OCI-LY7 (cell line): ENCODE data around the gene PCNX1. TPM values are rescaled to one million over a fixed set of nuclear protein-coding genes. Genes with fewer than 3 reads are reported as not detected.

Experiments
- BruUV-seq: library from RNA; stranded (reverse); fragments of 400-500 nt; replicated peaks from 2 replicates; lab custom pipeline; 2021; lab: Mats Ljungman, UMichigan
- CTCF ChIA-PET: fragments of 300-600 bp; sonication (Branson Sonifier 250); formaldehyde crosslinking; loops from one replicate; lab custom pipeline; 2022; ENCODE audit warnings: antibody characterized with exemption; ENCODE audit not compliant: unreplicated experiment; lab: Charles Lee
- POLR2A ChIA-PET: fragments of 300-600 bp; sonication (Branson Sonifier 250); formaldehyde crosslinking; loops from one replicate; lab custom pipeline; 2022; ENCODE audit warnings: antibody characterized with exemption; lab: Charles Lee
- DNase-seq: peaks from one replicate; pipeline ENCODE4 v3.0.0-alpha.2; 2015; ENCODE audit warnings: low spot score
- H2AFZ ChIP-seq: fragments of 200-600 bp; sonication (generic), shearing (Covaris generic); 2 replicates; pipeline ENCODE4 v1.6.1; 2014; ENCODE audit warnings: mild to moderate bottlenecking, antibody characterized with exemption, low read length, moderate library complexity
- H3K27ac ChIP-seq: fragments of 200-600 bp; sonication (generic); 2 replicates; pipeline ENCODE4 v1.5.1; 2014; ENCODE audit warnings: mixed run types, low read depth, mild to moderate bottlenecking, moderate library complexity, low read length, inconsistent platforms; ENCODE audit not compliant: poor library complexity, severe bottlenecking
- H3K36me3 ChIP-seq: fragments of 200-600 bp; sonication (generic); 2 replicates; pipeline ENCODE4 v1.6.1; 2014; ENCODE audit warnings: mild to moderate bottlenecking, antibody characterized with exemption, low read length, moderate library complexity, mixed read lengths; ENCODE audit not compliant: insufficient read depth
- H3K4me1 ChIP-seq: fragments of 200-600 bp; sonication (generic); 2 replicates; pipeline ENCODE4 v1.5.1; 2014; ENCODE audit warnings: mild to moderate bottlenecking, low read length; ENCODE audit not compliant: insufficient read depth, poor library complexity, severe bottlenecking
- H3K4me2 ChIP-seq: fragments of 200-600 bp; sonication (generic); 2 replicates; pipeline ENCODE4 v1.6.1; 2014; ENCODE audit warnings: mild to moderate bottlenecking, low read length
- H3K4me3 ChIP-seq: fragments of 200-600 bp; sonication (generic); 2 replicates; pipeline ENCODE4 v1.5.1; 2014; ENCODE audit warnings: mild to moderate bottlenecking, low read depth, low read length; ENCODE audit not compliant: poor library complexity, severe bottlenecking
- H3K79me2 ChIP-seq: fragments of 200-600 bp; sonication (generic); 2 replicates; pipeline ENCODE4 v1.6.1; 2016; ENCODE audit warnings: low read depth, mild to moderate bottlenecking, low read length, moderate library complexity, mixed read lengths; ENCODE audit not compliant: insufficient read depth
- H3K9me2 ChIP-seq: fragments of 200-600 bp; sonication (generic); 2 replicates; pipeline ENCODE4 v1.6.1; 2016; ENCODE audit warnings: mild to moderate bottlenecking, low read length, mixed read lengths; ENCODE audit not compliant: insufficient read depth
- H3K9me3 ChIP-seq: fragments of 200-600 bp; sonication (generic); 2 replicates; pipeline ENCODE4 v1.6.1; 2014; ENCODE audit warnings: mild to moderate bottlenecking, mixed run types, low read length, mixed read lengths
- H4K20me1 ChIP-seq: fragments of 200-600 bp; sonication (generic); 2 replicates; pipeline ENCODE4 v1.6.1; 2014; ENCODE audit warnings: mild to moderate bottlenecking, antibody characterized with exemption, low read length, moderate library complexity, mixed read lengths; ENCODE audit not compliant: insufficient read depth
- CTCF ChIP-seq: fragments of 200-600 bp; sonication (generic); conservative IDR thresholded peaks from 2 replicates; pipeline ENCODE4 v1.5.1; 2014; ENCODE audit warnings: mild to moderate bottlenecking, antibody characterized with exemption, low read length, moderate library complexity, mixed read lengths
- EZH2phosphoT487 ChIP-seq: fragments of 200-600 bp; sonication (generic); IDR thresholded peaks from 2 replicates; pipeline ENCODE4 v1.6.1; 2018; ENCODE audit warnings: low read depth, borderline replicate concordance, mild to moderate bottlenecking, mixed run types, antibody characterized with exemption, low read length, moderate library complexity, mixed read lengths
- intact Hi-C: fragments of 100-400 bp; cut with micrococcal nuclease; formaldehyde crosslinking; loops from one replicate; pipeline ENCODE4 v1.10.0; 2022; ENCODE audit not compliant: unreplicated experiment
- total RNA-seq, 2 experiments: library from RNA; depleted of rRNA in 1 of 2; stranded (reverse); fragments of >200 nt in 1 of 2; shearing (Covaris generic) in 1 of 2; gene quantifications; 2 replicates each; pipeline ENCODE4 v1.2.3, GENCODE V29; 2014 to 2022

PCNX1 gene
- total RNA-seq, 2 experiments from 2014 or later = 27.7 to 33.5 TPM

GRCh38 chr14:71056168-71056567 is 148.9 kb downstream of the PCNX1 start:
- Histone ChIP-seq H3K4me1 (no peaks in the 10 kb centered on the region), H2AFZ (no peak overlapping the region), H3K9me2 (no peaks in the 10 kb centered on the region), H4K20me1 (no peaks in the 10 kb centered on the region), H3K79me2 (no peaks in the 10 kb centered on the region), H3K4me3 (no peak overlapping the region), H3K36me3 (peaks cover 43% of the 10 kb centered on the region), H3K4me2 (no peak overlapping the region), H3K27ac (no peak overlapping the region), H3K9me3 (no peaks in the 10 kb centered on the region)
- no peak for DNase-seq
- CTCF ChIA-PET = no interaction called here
- no peak for TF ChIP-seq EZH2phosphoT487
- no peak for TF ChIP-seq CTCF
- POLR2A ChIA-PET = no interaction called here
- intact Hi-C loops = no loop called here
- BruUV-seq = no TSS peak

- intact Hi-C loops = no loop called here
- Histone ChIP-seq H3K9me3 (peaks cover 2% of the 10 kb centered on the region; the same call in 1 of the 2 replicates), H3K79me2 (no peaks in the 10 kb centered on the region), H3K27ac (no peak overlapping the region), H3K9me2 (no peaks in the 10 kb centered on the region), H3K4me3 (no peak overlapping the region), H3K4me1 (no peaks in the 10 kb centered on the region), H2AFZ (no peak overlapping the region), H3K4me2 (no peak overlapping the region), H4K20me1 (no peaks in the 10 kb centered on the region), H3K36me3 (peaks cover 58% of the 10 kb centered on the region)
- no TSS peak for BruUV-seq
- TF ChIP-seq EZH2phosphoT487 = no peak
- POLR2A ChIA-PET = interaction anchor here (0.7 kb wide), 2 partner anchors 190 to 258 kb away, joined by 3 to 5 read pairs; no protein-coding TSS in a partner anchor
- no peak for DNase-seq
- CTCF ChIA-PET = no interaction called here
Measured at GRCh38 chr14:71060274-71060673, 153.0 kb downstream of the PCNX1 start.

GRCh38 chr14:71060825-71061455 is 153.7 kb downstream of the PCNX1 start:
- Histone ChIP-seq H2AFZ (no peak overlapping the region), H3K27ac (no peak overlapping the region), H3K9me3 (peaks cover 6% of the 10 kb centered on the region; the same call in 1 of the 2 replicates), H3K36me3 (peaks cover 61% of the 10 kb centered on the region), H3K9me2 (no peaks in the 10 kb centered on the region), H3K79me2 (no peaks in the 10 kb centered on the region), H3K4me1 (no peaks in the 10 kb centered on the region), H4K20me1 (no peaks in the 10 kb centered on the region), H3K4me2 (no peak overlapping the region), H3K4me3 (no peak overlapping the region)
- no peak for DNase-seq
- no TSS peak for BruUV-seq
- intact Hi-C loops = no loop called here
- TF ChIP-seq CTCF = no peak
- TF ChIP-seq EZH2phosphoT487 = no peak
- ChIA-PET POLR2A (interaction anchor here (0.7 to 1.2 kb wide), 3 partner anchors 14 to 257 kb away, joined by 3 to 5 read pairs (median 3); no protein-coding TSS in a partner anchor), CTCF (no interaction called here)
